ENCODE measurements around the gene NEU4. TPM values are rescaled to one million over a fixed set of nuclear protein-coding genes. Genes with fewer than 3 reads are reported as not detected.
"Not testable (repeated sequence)": the region's sequence is repeated elsewhere in the genome, so short reads cannot be mapped to it uniquely, and the experiment has no call there.

NEU4 gene
- total RNA-seq, 1 experiment from 2014 or later: 3.9 TPM

DNA sequence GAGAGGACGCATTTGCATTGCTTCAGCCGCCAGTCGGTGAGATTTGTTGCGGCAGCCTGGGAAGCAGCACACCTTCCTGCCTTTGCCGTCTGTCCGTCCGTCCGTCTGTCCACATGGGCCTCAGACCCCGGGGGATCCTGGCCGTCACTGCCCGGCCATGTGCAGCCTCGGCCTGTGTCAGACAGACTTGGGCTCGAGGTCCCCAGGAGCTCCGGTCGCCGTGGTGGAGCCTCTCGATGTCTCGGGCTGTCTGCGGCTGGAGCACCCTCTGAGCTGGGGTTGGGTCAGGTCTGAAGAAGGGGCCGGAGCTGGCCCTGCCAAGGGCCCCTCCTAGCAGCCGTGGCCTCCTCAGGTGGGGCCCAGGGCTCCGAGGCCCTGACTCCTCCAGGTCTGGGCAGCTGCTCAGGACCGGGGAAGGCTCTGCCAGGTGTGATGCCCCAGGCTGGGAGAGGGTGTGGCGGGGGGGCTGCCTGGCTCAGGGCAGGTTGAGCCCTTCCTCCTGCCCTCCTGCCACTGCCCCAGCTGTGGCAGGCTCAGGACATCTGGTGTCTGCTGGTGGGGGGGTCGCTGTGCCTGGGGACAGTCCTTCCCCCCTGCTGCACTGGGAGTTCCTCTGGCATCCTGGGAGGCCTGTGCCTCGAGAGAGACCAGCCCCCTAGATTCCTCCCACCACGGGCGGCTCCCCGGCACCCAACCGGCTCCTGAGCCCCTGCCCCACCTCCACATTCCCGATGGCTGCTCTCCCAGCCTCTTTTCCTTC is 11.8 kb downstream of the NEU4 start:
- Mint-ChIP-seq H3K9me3 (ENCODE audit: unreplicated experiment) (peaks cover 21% of the 10 kb centered on the region), H3K36me3 (ENCODE audit: insufficient read depth, unreplicated experiment) (peaks cover 24% of the 10 kb centered on the region), H3K27me3 (ENCODE audit: insufficient read depth, unreplicated experiment) (peaks cover 4% of the 10 kb centered on the region), H3K4me1 (ENCODE audit: low read depth, unreplicated experiment) (no peaks in the 10 kb centered on the region), H3K27ac (ENCODE audit: unreplicated experiment) (no peak overlapping the region), H3K4me3 (ENCODE audit: unreplicated experiment) (no peak overlapping the region)
- H3K4me3 ChIP-seq (ENCODE audit: low read depth, low read length): no peak overlapping the region
- H3K9me3 ChIP-seq: no peaks in the 10 kb centered on the region
- TF ChIP-seq, protein P1, sequence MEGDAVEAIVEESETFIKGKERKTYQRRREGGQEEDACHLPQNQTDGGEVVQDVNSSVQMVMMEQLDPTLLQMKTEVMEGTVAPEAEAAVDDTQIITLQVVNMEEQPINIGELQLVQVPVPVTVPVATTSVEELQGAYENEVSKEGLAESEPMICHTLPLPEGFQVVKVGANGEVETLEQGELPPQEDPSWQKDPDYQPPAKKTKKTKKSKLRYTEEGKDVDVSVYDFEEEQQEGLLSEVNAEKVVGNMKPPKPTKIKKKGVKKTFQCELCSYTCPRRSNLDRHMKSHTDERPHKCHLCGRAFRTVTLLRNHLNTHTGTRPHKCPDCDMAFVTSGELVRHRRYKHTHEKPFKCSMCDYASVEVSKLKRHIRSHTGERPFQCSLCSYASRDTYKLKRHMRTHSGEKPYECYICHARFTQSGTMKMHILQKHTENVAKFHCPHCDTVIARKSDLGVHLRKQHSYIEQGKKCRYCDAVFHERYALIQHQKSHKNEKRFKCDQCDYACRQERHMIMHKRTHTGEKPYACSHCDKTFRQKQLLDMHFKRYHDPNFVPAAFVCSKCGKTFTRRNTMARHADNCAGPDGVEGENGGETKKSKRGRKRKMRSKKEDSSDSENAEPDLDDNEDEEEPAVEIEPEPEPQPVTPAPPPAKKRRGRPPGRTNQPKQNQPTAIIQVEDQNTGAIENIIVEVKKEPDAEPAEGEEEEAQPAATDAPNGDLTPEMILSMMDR (IDR thresholded peaks at IDR 0.05; ENCODE audit: insufficient read depth in 1 of 2, low read depth in 1 of 2, low read length in 1 of 2, severe bottlenecking in 1 of 2, unreplicated experiment in 1 of 2): no peak
- no TSS peak for BruUV-seq (replicated peaks)
- no peaks in the 10 kb centered on the region for H3K4me1 ChIP-seq
- no peak for DNase-seq
- no peaks in the 10 kb centered on the region for H3K27me3 ChIP-seq (replicated peaks; ENCODE audit: control insufficient read depth, insufficient read depth, low read length)
- POLR2A ChIA-PET: no interaction called here
- no peaks in the 10 kb centered on the region for H3K36me3 ChIP-seq (ENCODE audit: control insufficient read depth, insufficient read depth, low read length)
- intact Hi-C loops (cut with micrococcal nuclease; ENCODE audit: unreplicated experiment): no loop called here
- CTCF ChIA-PET: no interaction called here

DNA sequence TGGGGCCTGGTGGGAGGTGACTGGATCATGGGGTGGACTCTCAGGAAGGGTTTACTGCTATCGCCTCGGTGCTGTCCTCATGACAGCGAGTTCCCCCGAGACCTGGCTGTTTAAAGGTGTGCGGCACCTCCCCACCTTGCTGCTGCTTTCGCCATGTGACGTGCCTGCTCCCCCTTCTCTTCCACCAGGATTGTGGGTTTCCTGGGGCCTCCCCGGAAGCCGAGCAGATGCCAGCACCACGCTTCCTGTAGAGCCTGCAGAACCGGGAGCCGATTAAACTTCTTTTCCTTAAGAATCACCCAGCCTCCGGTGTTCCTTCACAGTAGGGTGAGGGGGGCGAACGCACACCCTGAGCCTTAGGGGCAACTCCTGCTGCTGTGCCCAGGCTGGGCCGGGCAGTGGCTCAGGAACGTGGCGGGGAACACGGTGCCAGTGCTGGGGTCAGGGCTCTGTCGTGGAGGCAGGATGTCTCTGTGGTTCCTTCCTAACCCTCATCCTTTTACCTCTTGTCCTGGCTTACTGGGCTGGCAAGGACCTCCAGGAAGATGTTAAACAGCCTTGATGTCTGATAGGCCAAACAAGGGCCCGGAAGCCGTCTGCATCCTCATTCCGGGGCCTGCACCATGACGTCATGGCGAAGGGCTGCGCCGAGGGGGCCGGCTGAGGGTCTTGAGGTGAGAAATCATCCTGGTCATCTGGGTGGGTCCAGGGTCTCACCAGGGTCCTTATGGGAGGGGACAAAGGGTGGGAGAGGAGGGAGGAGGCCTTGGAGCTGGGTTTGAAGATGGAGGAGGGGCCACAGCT is 12.7 kb downstream of the NEU4 start:
- ChIA-PET POLR2A (no interaction called here), CTCF (no interaction called here)
- Histone ChIP-seq H3K4me1 (no peaks in the 10 kb centered on the region), H3K36me3 (ENCODE audit: control insufficient read depth, insufficient read depth, low read length) (no peaks in the 10 kb centered on the region), H3K27me3 (replicated peaks; ENCODE audit: control insufficient read depth, insufficient read depth, low read length) (no peaks in the 10 kb centered on the region), H3K4me3 (ENCODE audit: low read depth, low read length) (no peak overlapping the region), H3K9me3 (no peaks in the 10 kb centered on the region)
- H3K36me3 Mint-ChIP-seq (ENCODE audit: insufficient read depth, unreplicated experiment): peaks cover 24% of the 10 kb centered on the region
- H3K9me3 Mint-ChIP-seq (ENCODE audit: unreplicated experiment): peaks cover 21% of the 10 kb centered on the region
- no peak for DNase-seq
- H3K27me3 Mint-ChIP-seq (ENCODE audit: insufficient read depth, unreplicated experiment): peaks cover 4% of the 10 kb centered on the region
- no peak overlapping the region for H3K4me3 Mint-ChIP-seq (ENCODE audit: unreplicated experiment)
- TF ChIP-seq, protein P1 (IDR thresholded peaks at IDR 0.05; ENCODE audit: insufficient read depth in 1 of 2, low read depth in 1 of 2, low read length in 1 of 2, severe bottlenecking in 1 of 2, unreplicated experiment in 1 of 2): no peak
- H3K4me1 Mint-ChIP-seq (ENCODE audit: low read depth, unreplicated experiment): no peaks in the 10 kb centered on the region
- no peak overlapping the region for H3K27ac Mint-ChIP-seq (ENCODE audit: unreplicated experiment)
- intact Hi-C loops (cut with micrococcal nuclease; ENCODE audit: unreplicated experiment): no loop called here
- no TSS peak for BruUV-seq (replicated peaks)

DNA sequence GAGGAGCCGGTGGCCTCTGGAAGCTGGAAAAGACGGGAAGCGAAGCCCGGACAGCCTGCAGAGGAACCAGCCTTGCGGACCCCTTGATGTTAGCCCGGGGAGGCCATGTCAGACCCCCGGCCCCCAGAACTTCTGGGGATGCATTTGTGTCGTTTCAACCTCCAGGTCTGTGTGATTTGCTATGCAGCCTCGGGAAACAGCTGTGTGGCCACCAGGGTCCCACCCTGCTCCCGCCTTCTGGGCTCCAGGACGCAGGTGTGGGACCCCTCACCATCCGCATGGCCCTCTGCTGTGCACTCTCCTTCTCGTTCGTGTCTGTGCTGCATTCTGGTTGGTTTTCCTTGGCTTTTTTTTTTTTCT is 13.3 kb downstream of the NEU4 start:
- intact Hi-C loops (cut with micrococcal nuclease; ENCODE audit: unreplicated experiment): no loop called here
- H3K4me3 Mint-ChIP-seq (ENCODE audit: unreplicated experiment): no peak overlapping the region
- no peak for DNase-seq
- ChIA-PET CTCF (no interaction called here), POLR2A (no interaction called here)
- Histone ChIP-seq H3K4me3 (ENCODE audit: low read depth, low read length) (no peak overlapping the region), H3K27me3 (replicated peaks; ENCODE audit: control insufficient read depth, insufficient read depth, low read length) (no peaks in the 10 kb centered on the region; the same call in 1 of the 2 replicates), H3K36me3 (ENCODE audit: control insufficient read depth, insufficient read depth, low read length) (no peaks in the 10 kb centered on the region), H3K9me3 (peaks cover 4% of the 10 kb centered on the region; the same call in 1 of the 2 replicates), H3K4me1 (no peaks in the 10 kb centered on the region)
- no peaks in the 10 kb centered on the region for H3K4me1 Mint-ChIP-seq (ENCODE audit: low read depth, unreplicated experiment)
- TF ChIP-seq, protein P1 (IDR thresholded peaks at IDR 0.05; ENCODE audit: insufficient read depth in 1 of 2, low read depth in 1 of 2, low read length in 1 of 2, severe bottlenecking in 1 of 2, unreplicated experiment in 1 of 2): no peak
- H3K27me3 Mint-ChIP-seq (ENCODE audit: insufficient read depth, unreplicated experiment): peaks cover 4% of the 10 kb centered on the region
- peak overlapping the region; percentile 11 for H3K27ac Mint-ChIP-seq (ENCODE audit: unreplicated experiment)
- BruUV-seq (replicated peaks): no TSS peak
- peaks cover 21% of the 10 kb centered on the region for H3K9me3 Mint-ChIP-seq (ENCODE audit: unreplicated experiment)
- peaks cover 24% of the 10 kb centered on the region for H3K36me3 Mint-ChIP-seq (ENCODE audit: insufficient read depth, unreplicated experiment)

DNA sequence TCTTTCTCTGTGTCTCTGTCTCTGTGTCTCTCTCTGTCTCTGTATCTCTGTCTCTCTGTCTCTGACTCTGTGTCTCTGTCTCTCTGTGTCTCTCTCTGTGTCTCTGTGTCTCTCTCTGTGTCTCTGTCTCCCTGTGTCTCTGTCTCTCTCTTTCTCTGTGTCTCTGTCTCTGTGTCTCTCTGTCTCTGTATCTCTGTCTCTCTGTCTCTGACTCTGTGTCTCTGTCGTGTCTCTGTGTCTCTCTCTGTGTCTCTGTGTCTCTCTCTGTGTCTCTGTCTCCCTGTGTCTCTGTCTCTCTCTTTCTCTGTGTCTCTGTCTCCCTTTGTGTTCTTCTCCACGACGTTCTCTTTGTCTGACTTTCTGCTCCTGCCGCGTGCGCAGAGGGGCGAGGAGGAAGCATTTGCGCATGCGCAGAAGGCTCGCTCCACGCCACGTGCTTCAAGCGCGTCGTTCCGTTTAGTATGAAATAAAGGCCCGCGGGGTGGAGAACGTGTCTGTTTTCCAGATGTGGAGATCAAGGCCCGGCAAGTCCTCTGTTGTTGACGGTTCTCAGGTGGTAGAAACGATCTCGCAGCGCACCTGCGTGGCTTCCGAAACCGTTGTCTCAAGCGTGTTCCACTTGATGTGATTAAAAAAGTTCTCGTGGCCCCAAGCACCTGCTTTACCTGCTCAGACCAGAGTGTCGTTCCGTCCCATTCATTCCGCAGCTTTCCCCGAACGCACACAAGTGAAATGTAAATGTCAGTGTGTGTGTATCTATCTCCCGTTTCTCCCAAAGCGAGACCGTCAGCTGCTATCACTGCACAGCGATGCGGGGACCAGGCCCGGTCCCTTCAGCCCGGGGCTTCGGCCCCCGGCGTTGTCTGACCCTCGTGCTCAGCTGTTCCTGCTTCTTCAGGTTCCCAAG is 14.8 kb downstream of the NEU4 start:
- H3K27me3 ChIP-seq (replicated peaks; ENCODE audit: control insufficient read depth, insufficient read depth, low read length); H3K4me1 Mint-ChIP-seq (ENCODE audit: low read depth, unreplicated experiment); H3K4me3 ChIP-seq (ENCODE audit: low read depth, low read length); BruUV-seq (replicated peaks); H3K4me1 ChIP-seq; H3K9me3 ChIP-seq; H3K36me3 ChIP-seq (ENCODE audit: control insufficient read depth, insufficient read depth, low read length); intact Hi-C loops (cut with micrococcal nuclease; ENCODE audit: unreplicated experiment); H3K27me3 Mint-ChIP-seq (ENCODE audit: insufficient read depth, unreplicated experiment); CTCF ChIA-PET; POLR2A ChIA-PET; DNase-seq: not testable (repeated sequence)
- peaks cover 24% of the 10 kb centered on the region for H3K36me3 Mint-ChIP-seq (ENCODE audit: insufficient read depth, unreplicated experiment)
- H3K27ac Mint-ChIP-seq (ENCODE audit: unreplicated experiment): peak overlapping the region; percentile 7
- H3K9me3 Mint-ChIP-seq (ENCODE audit: unreplicated experiment): peaks cover 21% of the 10 kb centered on the region
- peak overlapping the region; percentile 8 for H3K4me3 Mint-ChIP-seq (ENCODE audit: unreplicated experiment)

Measured in Caco-2 (cell line).